Head of caudate nucleus (tissue), 42 donors: ENCODE results near the gene SRSF7.
"Not testable (repeated sequence)": the region's sequence is repeated elsewhere in the genome, so short reads cannot be mapped to it uniquely, and the experiment has no call there.

Source experiments
- DNase-seq, 42 donors: peaks; one replicate each; pipeline versions ENCODE4 v3.0.0 to v3.0.0-alpha.2; 2020 to 2021; ENCODE audit warnings: mixed read lengths in 7 of 42
- intact Hi-C: fragments of 100-400 bp; cut with DNase I; formaldehyde crosslinking; loops from one replicate; pipeline ENCODE4 v1.15.0; 2022

The SRSF7 gene

DNA sequence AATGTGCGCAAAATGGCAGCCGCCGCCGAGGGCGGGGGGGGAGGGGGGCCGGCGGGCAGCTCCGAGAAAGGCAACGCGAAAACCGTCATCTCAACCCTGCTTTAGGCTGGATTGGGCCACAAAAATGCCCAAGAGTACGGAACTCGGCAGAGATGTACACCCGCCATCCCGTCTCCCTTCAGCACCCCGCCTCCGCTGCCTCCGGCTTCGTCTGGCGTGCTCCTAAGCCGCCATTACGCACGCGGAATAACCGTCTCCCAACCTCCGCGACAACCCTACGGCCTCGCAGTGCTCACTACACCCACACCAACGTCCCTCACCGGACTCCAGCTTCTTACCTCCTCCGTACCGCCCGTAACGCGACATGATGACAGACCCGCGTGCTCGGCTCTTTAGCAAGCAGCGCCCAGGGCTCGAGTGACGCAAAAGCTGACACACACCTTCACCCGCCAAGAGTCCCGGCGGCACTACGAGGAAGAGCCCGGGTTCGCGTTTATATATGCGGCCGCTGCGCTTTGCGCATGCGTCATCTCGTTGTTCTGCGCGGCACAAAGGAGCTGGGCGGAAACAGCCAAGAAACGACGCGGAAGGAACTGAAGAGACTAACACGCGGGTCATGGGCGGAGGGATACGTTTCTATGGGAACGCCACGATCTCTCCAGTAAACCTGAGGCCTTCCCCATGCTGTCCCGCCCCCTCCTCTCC is at the start of gene SRSF7:
TSS of gene SRSF7 (minus strand) at position 471 of the 705 bp plus-strand sequence. CDS start at position 366, 105 bp downstream.
- peak; percentile 92 to 99 (median 97) for DNase-seq
- intact Hi-C loops, result loop anchor here (2.0 kb wide), 1 partner anchor 148 kb away; the partner anchor contains the start of gene HNRNPLL

- intact Hi-C loops, result no loop called here
- DNase-seq, result no peak
These were observed 46.8 kb upstream of the SRSF7 start for GRCh38 chr2:38797953-38798352.

DNA sequence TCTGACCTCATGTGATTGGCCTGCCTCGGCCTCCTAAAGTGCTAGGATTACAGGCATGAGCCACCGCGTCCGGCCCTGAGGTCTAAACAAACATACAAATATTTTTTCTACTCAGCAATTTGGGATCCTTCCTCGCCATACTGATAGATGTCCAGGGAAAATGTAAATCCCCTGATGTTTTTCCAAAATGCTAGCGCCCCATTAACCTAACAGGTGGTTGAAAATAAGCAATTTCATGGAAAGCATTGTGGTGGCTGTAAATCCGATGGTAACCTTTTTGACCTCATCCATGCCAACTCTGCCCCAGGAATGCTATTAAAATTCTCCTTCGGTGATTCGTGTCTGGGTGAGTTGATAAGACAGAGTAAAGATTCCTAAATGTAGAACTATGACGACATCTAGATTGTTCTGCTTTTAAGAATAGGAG is 46.1 kb upstream of the SRSF7 start:
- DNase-seq, result no peak
- intact Hi-C loops, result no loop called here

GRCh38 chr2:38795016-38795415 is 43.9 kb upstream of the SRSF7 start:
- peak in 24 of 42 donors; percentile 3 to 59 (median 17) for DNase-seq
- intact Hi-C loops, result not testable (repeated sequence)

GRCh38 chr2:38794235-38794946 is 43.2 kb upstream of the SRSF7 start:
- intact Hi-C loops, result no loop called here

DNA sequence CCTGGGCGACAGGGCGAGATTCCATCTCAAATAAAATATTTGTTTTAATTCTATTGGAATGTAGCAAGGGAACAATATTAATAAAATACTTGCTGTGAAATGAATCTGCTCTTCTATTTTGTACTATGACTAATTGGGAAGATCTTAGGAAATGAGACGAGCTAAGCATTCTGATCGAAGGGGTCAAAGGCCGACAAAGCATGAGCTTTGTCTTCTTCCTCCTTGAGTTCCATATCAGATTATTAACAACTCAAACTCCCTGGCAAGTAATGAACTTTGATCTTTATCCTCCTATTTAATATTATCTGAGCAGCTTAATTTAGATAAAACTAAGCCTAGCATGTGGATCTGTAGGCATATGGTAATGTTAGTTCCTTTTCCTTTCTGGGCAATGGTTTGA is 42.4 kb upstream of the SRSF7 start:
- no peak for DNase-seq
- intact Hi-C loops, result no loop called here

More at GRCh38 chr2:38794235-38794946, 43.2 kb upstream of the SRSF7 start:
- DNase-seq, result no peak

GRCh38 chr2:38792751-38793150 is 41.6 kb upstream of the SRSF7 start:
- DNase-seq, result no peak
- intact Hi-C loops, result no loop called here

DNA sequence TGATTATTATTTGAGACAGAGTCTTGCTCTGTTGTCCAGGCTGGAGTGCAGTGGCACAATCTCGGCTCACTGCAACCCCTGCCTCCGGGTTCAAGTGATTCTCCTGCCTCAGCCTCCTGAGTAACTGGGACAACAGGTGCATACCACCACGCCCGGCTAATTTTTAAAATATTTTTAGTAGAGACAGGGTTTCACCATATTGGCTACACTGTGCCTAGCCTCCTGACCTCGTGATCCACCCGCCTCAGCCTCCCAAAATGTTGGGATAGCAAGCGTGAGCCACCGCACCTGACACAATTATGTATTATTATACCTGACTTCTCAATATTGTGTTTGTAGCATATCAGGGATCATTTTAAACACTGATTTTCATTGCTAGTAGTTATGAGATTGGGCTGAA is 41.2 kb upstream of the SRSF7 start:
- DNase-seq, intact Hi-C loops: not testable (repeated sequence)

DNA sequence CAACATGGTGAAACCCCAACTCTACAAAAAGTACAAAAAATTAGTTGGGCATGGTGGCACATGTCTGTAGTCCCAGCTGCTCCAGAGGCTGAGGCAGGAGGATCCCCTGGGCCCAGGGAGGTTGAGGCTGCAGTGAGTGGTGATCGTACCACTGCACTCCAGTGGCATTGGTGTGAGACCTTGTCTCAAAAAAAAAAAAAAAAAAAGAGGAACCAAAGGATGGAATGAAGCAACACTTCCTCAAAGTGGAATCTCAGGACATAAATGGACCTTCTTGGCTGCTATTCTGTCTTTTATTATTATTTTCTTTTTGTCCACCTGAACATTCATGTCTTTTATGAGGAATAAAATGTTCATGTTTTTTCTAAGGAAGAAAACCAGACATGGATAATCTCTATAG is 40.6 kb upstream of the SRSF7 start:
- intact Hi-C loops, result no loop called here
- DNase-seq, result no peak

DNA sequence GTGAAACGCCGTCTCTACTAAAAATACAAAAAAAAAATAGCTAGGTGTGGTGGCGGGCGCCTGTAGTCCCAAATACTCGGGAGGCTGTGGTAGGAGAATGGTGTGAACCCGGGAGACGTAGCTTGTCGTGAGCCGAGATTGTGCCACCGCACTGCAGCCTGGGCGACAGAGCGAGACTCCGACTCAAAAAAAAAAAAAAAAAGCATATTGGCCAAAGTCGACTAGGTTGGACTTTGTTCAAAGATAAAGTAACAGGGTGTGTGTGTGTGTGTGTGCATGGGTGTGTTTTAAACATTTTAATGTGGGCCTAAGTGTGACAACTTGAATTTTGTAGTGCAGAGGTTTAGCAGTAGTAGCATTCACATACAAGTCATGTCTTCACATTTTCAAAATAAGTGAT is 38.5 kb upstream of the SRSF7 start:
- intact Hi-C loops, result no loop called here
- no peak for DNase-seq

DNA sequence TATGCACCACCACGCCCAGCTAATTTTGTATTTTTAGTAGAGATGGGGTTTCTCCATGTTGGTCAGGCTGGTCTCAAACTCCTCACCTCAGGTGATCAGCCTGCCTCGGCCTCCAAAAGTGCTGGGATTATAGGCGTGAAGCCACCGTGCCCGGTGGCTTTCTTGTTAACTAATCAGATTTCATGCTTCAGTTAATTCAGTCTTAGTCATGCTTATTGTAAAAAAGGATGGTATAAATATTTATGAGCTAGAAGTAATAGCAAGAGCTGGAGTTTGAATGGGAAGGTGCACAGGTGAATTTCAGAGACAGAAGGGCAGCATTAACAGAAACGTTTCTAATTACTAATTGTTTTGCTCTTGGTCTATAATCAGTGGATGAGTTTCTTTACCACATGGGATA is 37.1 kb upstream of the SRSF7 start:
- intact Hi-C loops, result no loop called here
- no peak for DNase-seq

DNA sequence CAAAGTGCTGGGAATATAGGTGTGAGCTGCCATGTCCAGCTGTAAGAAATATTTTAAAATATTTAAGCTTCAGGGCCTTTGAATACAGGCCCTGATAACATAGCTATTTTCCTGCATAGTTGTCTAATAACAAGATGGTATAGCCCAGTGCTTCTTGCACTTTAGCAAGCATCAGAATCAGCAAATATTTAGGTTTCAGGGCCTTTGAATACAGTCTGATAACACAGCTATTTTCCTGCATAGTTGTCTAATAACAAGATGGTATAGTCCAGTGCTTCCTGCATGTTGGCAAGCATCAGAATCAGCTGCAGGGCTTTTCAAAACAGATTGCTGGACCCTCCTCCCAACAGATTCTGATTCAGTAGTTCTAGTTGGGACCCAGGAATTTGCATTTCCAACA is 32.4 kb upstream of the SRSF7 start:
- intact Hi-C loops, result no loop called here
- DNase-seq, result no peak

- DNase-seq, result no peak
- intact Hi-C loops, result no loop called here
These were observed 27.5 kb upstream of the SRSF7 start for GRCh38 chr2:38778687-38779082.

DNA sequence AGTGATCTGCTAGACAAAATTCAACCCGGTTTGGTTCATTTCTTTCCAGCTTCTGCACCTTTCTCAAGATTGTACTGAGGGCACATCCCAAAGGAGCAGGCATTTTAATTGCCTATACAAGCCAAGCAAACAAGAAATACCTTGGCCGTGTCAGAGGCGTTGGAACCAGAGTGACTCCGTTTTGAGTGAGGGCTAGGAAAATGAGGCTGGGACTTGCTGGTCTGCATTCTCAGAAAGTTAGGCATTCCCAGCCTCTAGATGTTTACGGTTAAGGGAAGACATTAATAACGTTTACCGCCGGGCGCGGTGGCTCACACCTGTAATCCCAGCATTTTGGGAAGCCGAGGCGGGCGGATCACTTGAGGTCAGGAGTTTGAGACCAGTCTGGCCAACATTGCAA is 25.4 kb upstream of the SRSF7 start:
- intact Hi-C loops, result no loop called here

DNA sequence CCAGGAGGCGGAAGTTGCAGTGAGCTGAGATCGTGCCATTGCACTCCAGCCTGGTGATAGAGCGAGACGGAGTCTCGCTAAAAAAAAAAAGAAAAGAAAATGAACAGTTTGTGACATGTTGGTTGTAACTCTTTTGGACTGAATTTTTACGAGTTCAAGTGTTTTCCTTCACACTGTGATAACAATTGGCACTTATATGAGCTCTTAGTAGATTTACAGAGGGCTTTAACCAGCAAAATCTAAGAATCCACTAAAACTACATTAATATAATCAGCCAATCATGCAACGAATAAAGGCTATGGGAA is 24.7 kb upstream of the SRSF7 start:
- no peak for DNase-seq
- intact Hi-C loops, result no loop called here

More for the DNA sequence above, 25.4 kb upstream of the SRSF7 start:
- no peak for DNase-seq

- intact Hi-C loops, result no loop called here
- no peak for DNase-seq
These were observed 24.1 kb upstream of the SRSF7 start for GRCh38 chr2:38775097-38775920.

GRCh38 chr2:38771632-38772031 is 20.5 kb upstream of the SRSF7 start:
- intact Hi-C loops, result no loop called here
- no peak for DNase-seq

- DNase-seq, result no peak
- intact Hi-C loops, result no loop called here
These were observed 14.4 kb upstream of the SRSF7 start for GRCh38 chr2:38765551-38765950.

DNA sequence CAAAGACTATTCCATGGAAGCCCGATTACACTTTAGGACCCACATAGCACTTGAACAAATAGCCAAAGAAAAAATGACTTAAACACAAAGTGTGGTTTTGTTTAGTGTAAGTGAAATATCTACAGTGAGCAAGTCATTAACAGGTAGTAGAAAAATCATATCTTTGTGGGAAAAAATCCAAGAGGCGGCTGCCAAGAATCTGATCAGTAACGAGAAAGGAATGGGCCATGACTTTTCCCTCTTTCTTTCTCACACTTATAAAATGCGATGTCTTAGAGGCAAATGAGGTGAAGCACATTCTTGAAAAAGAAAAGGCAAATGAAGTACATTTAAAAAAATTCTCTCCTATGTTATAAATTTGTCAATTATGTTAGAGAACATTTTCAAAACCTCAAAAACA is 14.0 kb upstream of the SRSF7 start:
- intact Hi-C loops, result no loop called here
- DNase-seq, result no peak

DNA sequence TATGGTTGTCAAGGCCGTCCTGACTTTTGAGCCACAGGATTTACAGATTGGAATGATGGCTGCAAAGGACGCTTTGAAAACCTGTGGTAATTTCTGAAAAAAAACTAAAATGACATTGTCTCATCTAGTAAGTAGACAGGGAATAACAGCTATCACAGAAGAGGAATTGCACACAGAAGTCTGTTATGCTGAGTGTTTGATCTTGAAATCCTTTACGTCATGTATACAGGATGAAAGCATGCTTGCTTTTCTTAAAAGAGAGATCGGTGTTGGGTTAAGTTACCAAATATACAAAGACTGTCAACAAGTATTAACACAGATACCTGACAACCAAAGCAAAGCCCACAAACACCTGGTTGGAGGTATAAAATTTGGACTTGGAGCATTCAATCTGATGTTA is 12.6 kb upstream of the SRSF7 start:
- intact Hi-C loops, result no loop called here
- no peak for DNase-seq
